ENCODE results near the gene SUCO. TPM values are rescaled to one million over a fixed set of nuclear protein-coding genes. Genes with fewer than 3 reads are reported as not detected.

The SUCO gene
- total and polyA plus RNA-seq, 2 of the 8 experiments (the other 6 are each of a cell fraction or from before 2014, with no cell fraction given) = 8.3 to 35.8 TPM

- TF ChIP-seq CHD7 (IDR thresholded peaks at IDR 0.05; ENCODE audit: insufficient replicate concordance, low read length) (no peak), POU5F1 (IDR thresholded peaks at IDR 0.05; ENCODE audit: low read depth, low read length) (no peak), GTF2F1 (IDR thresholded peaks at IDR 0.05; ENCODE audit: borderline replicate concordance, low read depth, low read length) (no peak)
Measured at GRCh38 chr1:172556461-172556860, 23.5 kb downstream of the SUCO start (continued).
